Measurements from ENCODE around the gene HACD3.

Gene HACD3

GRCh38 chr15:65528461-65529060 is 1.7 kb upstream of the HACD3 start:
- DNase-seq (ENCODE audit: low read depth), result no peak
- no peak for TF ChIP-seq CTCF (IDR thresholded peaks at IDR 0.05; ENCODE audit: insufficient read depth, low read depth, low read length, missing control alignments)
- no peak overlapping the region for H3K4me3 ChIP-seq (ENCODE audit: low read length)

- H3K4me3 ChIP-seq (ENCODE audit: low read length), result peak overlapping the region; percentile 79
- TF ChIP-seq CTCF (IDR thresholded peaks at IDR 0.05; ENCODE audit: insufficient read depth, low read depth, low read length, missing control alignments), result no peak
- DNase-seq (ENCODE audit: low read depth), result no peak
These were observed 423 bp upstream of the HACD3 start for GRCh38 chr15:65529762-65530317.

GRCh38 chr15:65532738-65533051 is 2.4 kb downstream of the HACD3 start:
- H3K4me3 ChIP-seq (ENCODE audit: low read length), result peak overlapping the region; percentile 4
- no peak for TF ChIP-seq CTCF (IDR thresholded peaks at IDR 0.05; ENCODE audit: insufficient read depth, low read depth, low read length, missing control alignments)
- DNase-seq (ENCODE audit: low read depth), result peak; percentile 78

- DNase-seq (ENCODE audit: low read depth), result peak; percentile 62
- peak overlapping the region; percentile 4 for H3K4me3 ChIP-seq (ENCODE audit: low read length)
- TF ChIP-seq CTCF (IDR thresholded peaks at IDR 0.05; ENCODE audit: insufficient read depth, low read depth, low read length, missing control alignments), result no peak
These were observed 2.9 kb downstream of the HACD3 start for GRCh38 chr15:65533057-65533756.

- TF ChIP-seq CTCF (IDR thresholded peaks at IDR 0.05; ENCODE audit: insufficient read depth, low read depth, low read length, missing control alignments), result no peak
- DNase-seq (ENCODE audit: low read depth), result peak; percentile 59
These were observed 4.9 kb downstream of the HACD3 start for GRCh38 chr15:65535192-65535591.

GRCh38 chr15:65540314-65540713 is 10.1 kb downstream of the HACD3 start:
- H3K4me3 ChIP-seq (ENCODE audit: low read length), result no peak overlapping the region
- DNase-seq (ENCODE audit: low read depth), result no peak
- TF ChIP-seq CTCF (IDR thresholded peaks at IDR 0.05; ENCODE audit: insufficient read depth, low read depth, low read length, missing control alignments), result no peak

More at GRCh38 chr15:65535192-65535591, 4.9 kb downstream of the HACD3 start:
- H3K4me3 ChIP-seq (ENCODE audit: low read length), result no peak overlapping the region

Measured in epithelial cell of esophagus (primary cell).